H1 (cell line): Measurements from ENCODE around the gene MRGPRE.

Experiments used
- BCL11A ChIP-seq, 2 experiments: IDR thresholded peaks; one replicate each; pipeline ENCODE4 v1.6.1; 2011; ENCODE audit warnings: low read depth in 2 of 2, low read length in 2 of 2, mild to moderate bottlenecking in 2 of 2
- CTCF ChIP-seq, 3 experiments: IDR thresholded peaks; 1 replicate in 2 of 3; 2 replicates in 1 of 3; pipeline versions ENCODE4 v1.5.1 to v1.6.1; 2011; ENCODE audit warnings: low read length in 3 of 3, mild to moderate bottlenecking in 3 of 3, inconsistent platforms in 2 of 3, low read depth in 1 of 3, moderate library complexity in 1 of 3; ENCODE audit not compliant: insufficient read depth in 1 of 3; ENCODE audit errors: control extremely low read depth in 1 of 3
- EGR1 ChIP-seq: IDR thresholded peaks from 2 replicates; pipeline ENCODE4 v1.6.1; 2011; ENCODE audit warnings: low read depth, low read length, borderline replicate concordance
- EP300 ChIP-seq, 2 experiments: IDR thresholded peaks; 1 replicate in 1 of 2; 2 replicates in 1 of 2; pipeline ENCODE4 v1.6.1; 2011 to 2012; ENCODE audit warnings: low read depth in 2 of 2, low read length in 2 of 2, mild to moderate bottlenecking in 2 of 2, borderline replicate concordance in 1 of 2, inconsistent platforms in 1 of 2, moderate library complexity in 1 of 2
- EZH2 ChIP-seq: fragments of 200-600 bp; sonication (generic); IDR thresholded peaks from 2 replicates; pipeline ENCODE4 v1.7.1; 2012; ENCODE audit warnings: low read depth, mild to moderate bottlenecking, moderate library complexity, low read length, inconsistent platforms; ENCODE audit not compliant: severe bottlenecking
- POLR2A ChIP-seq, 2 experiments: IDR thresholded peaks; 1 replicate in 1 of 2; 2 replicates in 1 of 2; pipeline ENCODE4 v1.6.1; 2011; ENCODE audit warnings: low read depth in 2 of 2, low read length in 2 of 2, mild to moderate bottlenecking in 2 of 2; ENCODE audit errors: control extremely low read depth in 1 of 2
- POLR2AphosphoS5 ChIP-seq: IDR thresholded peaks from 2 replicates; pipeline ENCODE4 v1.6.1; 2011; ENCODE audit warnings: low read depth, low read length
- RBBP5 ChIP-seq: IDR thresholded peaks from 2 replicates; pipeline ENCODE4 v1.7.1; 2012; ENCODE audit warnings: low read depth, mild to moderate bottlenecking, inconsistent platforms, low read length, moderate library complexity, borderline replicate concordance
- RNF2 ChIP-seq: fragments of 200-900, 300-1000 bp; sonication (generic); IDR thresholded peaks from 2 replicates; pipeline ENCODE4 v1.7.1; 2016; ENCODE audit warnings: borderline replicate concordance, low read depth, mild to moderate bottlenecking, antibody characterized with exemption, low read length; ENCODE audit not compliant: poor library complexity, severe bottlenecking; ENCODE audit errors: missing control alignments
- TAF7 ChIP-seq: optimal IDR thresholded peaks from 2 replicates; pipeline ENCODE3; 2011; ENCODE audit warnings: low read depth, mild to moderate bottlenecking, inconsistent platforms, low read length, moderate library complexity, borderline replicate concordance

GRCh38 chr11:3220101-3220500, 12.1 kb downstream of the MRGPRE start:
- TF ChIP-seq EZH2, result no peak
- no peak for TF ChIP-seq BCL11A (IDR thresholded peaks at IDR 0.05; ENCODE audit: low read depth in 2 of 2, low read length in 2 of 2)
- no peak for TF ChIP-seq EGR1
- no peak for TF ChIP-seq CTCF (IDR thresholded peaks at IDR 0.05; ENCODE audit: control extremely low read depth in 1 of 3, insufficient read depth in 1 of 3, low read depth in 1 of 3, low read length in 3 of 3)
- no peak for TF ChIP-seq POLR2A (IDR thresholded peaks at IDR 0.05; ENCODE audit: control extremely low read depth in 1 of 2, low read depth in 2 of 2, low read length in 2 of 2)
- TF ChIP-seq TAF7, result no peak
- TF ChIP-seq POLR2AphosphoS5, result no peak
- no peak for TF ChIP-seq RNF2
- TF ChIP-seq RBBP5, result no peak
- TF ChIP-seq EP300 (IDR thresholded peaks at IDR 0.05; ENCODE audit: borderline replicate concordance in 1 of 2, low read depth in 2 of 2, low read length in 2 of 2), result no peak
